WTC11 (cell line): ENCODE measurements around the gene CLDN14. TPM values are rescaled to one million over a fixed set of nuclear protein-coding genes. Genes with fewer than 3 reads are reported as not detected.

Experiments used
- ATAC-seq: fragments of 200-7000 bp; cut with Tn5 transposase; 2 replicates; pipeline ENCODE4 v1.10.0; 2021; ENCODE audit warnings: mild to moderate bottlenecking, moderate library complexity
- CTCF ChIA-PET: fragments of 300-600 bp; sonication (Branson Sonifier 250); formaldehyde crosslinking; loops from one replicate; lab custom pipeline; 2021; ENCODE audit warnings: antibody characterized with exemption; lab: Charles Lee
- POLR2A ChIA-PET: fragments of 350-600 bp; sonication (Branson Sonifier 250); formaldehyde crosslinking; loops from one replicate; lab custom pipeline; 2021; ENCODE audit warnings: antibody characterized with exemption; lab: Charles Lee
- DNase-seq: peaks from one replicate; pipeline ENCODE4 v3.0.0; 2021; ENCODE audit warnings: low spot score
- H3K27ac Mint-ChIP-seq: 2 replicates; pipeline ENCODE4 v1.8.0; 2021; ENCODE audit warnings: mixed read lengths
- H3K27me3 Mint-ChIP-seq: 2 replicates; pipeline ENCODE4 v1.8.0; 2021; ENCODE audit warnings: low read depth, mild to moderate bottlenecking, moderate library complexity, mixed read lengths
- H3K36me3 Mint-ChIP-seq: 2 replicates; pipeline ENCODE4 v1.8.0; 2021; ENCODE audit warnings: mixed read lengths
- H3K4me1 Mint-ChIP-seq: 2 replicates; pipeline ENCODE4 v1.8.0; 2022; ENCODE audit warnings: mixed read lengths
- H3K4me3 Mint-ChIP-seq: 2 replicates; pipeline ENCODE4 v1.8.0; 2021; ENCODE audit warnings: mild to moderate bottlenecking, moderate library complexity, mixed read lengths
- H3K9me3 Mint-ChIP-seq: 2 replicates; pipeline ENCODE4 v1.8.0; 2021; ENCODE audit warnings: mixed read lengths
- AR ChIP-seq: fragments of 250-450 bp; sonication (Bioruptor Pico); IDR thresholded peaks from 2 replicates; pipeline ENCODE4 v1.9.0; 2021; ENCODE audit warnings: mild to moderate bottlenecking
- ARID4B ChIP-seq: sonication (generic); formaldehyde crosslinking; IDR thresholded peaks from 2 replicates; pipeline ENCODE4 v1.8.0; 2023; ENCODE audit warnings: missing genetic modification reagents, mild to moderate bottlenecking, borderline replicate concordance
- CBFB ChIP-seq: sonication (generic); formaldehyde crosslinking; IDR thresholded peaks from 2 replicates; pipeline ENCODE4 v1.8.1; 2022; ENCODE audit warnings: mild to moderate bottlenecking, low read depth, missing genetic modification reagents
- E2F4 ChIP-seq: sonication (generic); formaldehyde crosslinking; IDR thresholded peaks from 2 replicates; pipeline ENCODE4 v1.8.1; 2022; ENCODE audit warnings: low read depth, mild to moderate bottlenecking, moderate library complexity, missing genetic modification reagents, borderline replicate concordance
- E2F5 ChIP-seq: sonication (generic); formaldehyde crosslinking; IDR thresholded peaks from 2 replicates; pipeline ENCODE4 v1.8.1; 2022; ENCODE audit warnings: mild to moderate bottlenecking, moderate library complexity, missing genetic modification reagents
- ERG ChIP-seq: fragments of 250-450 bp; sonication (Bioruptor Pico); IDR thresholded peaks from 2 replicates; pipeline ENCODE4 v1.8.0; 2021; ENCODE audit warnings: mild to moderate bottlenecking
- FOXK1 ChIP-seq: sonication (generic); formaldehyde crosslinking; IDR thresholded peaks from 2 replicates; pipeline ENCODE4 v1.8.0; 2022; ENCODE audit warnings: mild to moderate bottlenecking, moderate library complexity, missing genetic modification reagents
- FOXP1 ChIP-seq: sonication (generic); formaldehyde crosslinking; IDR thresholded peaks from 2 replicates; pipeline ENCODE4 v1.8.0; 2022; ENCODE audit warnings: missing genetic modification reagents, mild to moderate bottlenecking, moderate library complexity, borderline replicate concordance
- NR1H2 ChIP-seq: sonication (generic); formaldehyde crosslinking; IDR thresholded peaks from 2 replicates; pipeline ENCODE4 v1.9.0; 2021; ENCODE audit warnings: mild to moderate bottlenecking, moderate library complexity, missing genetic modification reagents
- PRRX2 ChIP-seq: fragments of 250-450 bp; sonication (Bioruptor Pico); IDR thresholded peaks from 2 replicates; pipeline ENCODE4 v1.8.0; 2021; ENCODE audit warnings: mild to moderate bottlenecking
- RELA ChIP-seq: sonication (generic); formaldehyde crosslinking; IDR thresholded peaks from 2 replicates; pipeline ENCODE4 v1.8.1; 2022; ENCODE audit warnings: missing genetic modification reagents, mild to moderate bottlenecking, borderline replicate concordance
- RORB ChIP-seq: fragments of 250-450 bp; sonication (Bioruptor Pico); IDR thresholded peaks from 2 replicates; pipeline ENCODE4 v1.9.0; 2021; ENCODE audit warnings: mild to moderate bottlenecking
- USF1 ChIP-seq: sonication (generic); formaldehyde crosslinking; IDR thresholded peaks from 2 replicates; pipeline ENCODE4 v1.8.0; 2022; ENCODE audit warnings: mild to moderate bottlenecking, missing genetic modification reagents
- ZNF121 ChIP-seq: sonication (generic); formaldehyde crosslinking; IDR thresholded peaks from 2 replicates; pipeline ENCODE4 v1.8.0; 2023; ENCODE audit warnings: missing genetic modification reagents
- ZNF671 ChIP-seq: fragments of 250-450 bp; sonication (Bioruptor Pico); IDR thresholded peaks from 2 replicates; pipeline ENCODE4 v1.8.0; 2021; ENCODE audit warnings: mild to moderate bottlenecking
- total RNA-seq: library from RNA; stranded (reverse); gene quantifications from 3 replicates; pipeline ENCODE4 v1.2.3, GENCODE V29; 2021

CLDN14 gene
- total RNA-seq, 1 experiment from 2014 or later, result not detected

- Mint-ChIP-seq H3K27ac (no peak overlapping the region), H3K9me3 (no peaks in the 10 kb centered on the region), H3K4me3 (no peak overlapping the region), H3K36me3 (no peaks in the 10 kb centered on the region), H3K4me1 (no peaks in the 10 kb centered on the region), H3K27me3 (no peaks in the 10 kb centered on the region)
- ChIA-PET CTCF (no interaction called here), POLR2A (no interaction called here)
- no peak for ATAC-seq
- no peak for DNase-seq
- no peak for TF ChIP-seq ZNF671 (CRISPR knock-in tag)
- no peak for TF ChIP-seq PRRX2 (CRISPR knock-in tag)
- TF ChIP-seq NR1H2, result no peak
- TF ChIP-seq ZNF121 (CRISPR knock-in tag), result no peak
- no peak for TF ChIP-seq AR (CRISPR knock-in tag)
- no peak for TF ChIP-seq USF1 (CRISPR knock-in tag)
- no peak for TF ChIP-seq E2F4 (CRISPR knock-in tag)
- no peak for TF ChIP-seq FOXP1
- no peak for TF ChIP-seq RELA
- no peak for TF ChIP-seq FOXK1 (CRISPR knock-in tag)
- TF ChIP-seq ERG (CRISPR knock-in tag), result no peak
- no peak for TF ChIP-seq E2F5 (CRISPR knock-in tag)
- TF ChIP-seq ARID4B (CRISPR knock-in tag), result no peak
- TF ChIP-seq RORB (CRISPR knock-in tag), result no peak
- TF ChIP-seq CBFB, result no peak
Observed at GRCh38 chr21:36487641-36488307, 7.9 kb upstream of the CLDN14 start.
